Hypothalamus (tissue), 51 donors: ENCODE measurements around the gene HS3ST2.
A peak's percentile ranks its signal among the peaks of the same experiment; 100 is the strongest.
"Not testable (repeated sequence)": the region's sequence is repeated elsewhere in the genome, so short reads cannot be mapped to it uniquely, and the experiment has no call there.

Experiments used
- DNase-seq, 51 donors: peaks; one replicate each; lab custom pipeline; 2025; lab: John Stamatoyannopoulos, UW

Gene HS3ST2

GRCh38 chr16:22810226-22810625, 3.7 kb upstream of the HS3ST2 start:
- DNase-seq, result no peak

GRCh38 chr16:22813223-22813947, 577 bp upstream of the HS3ST2 start:
- peak in 17 of 51 donors; percentile 1 to 78 (median 20) for DNase-seq

- no peak for DNase-seq
Observed at GRCh38 chr16:22814711-22815105, 746 bp downstream of the HS3ST2 start.

- no peak for DNase-seq
Observed at GRCh38 chr16:22815863-22816262, 1.9 kb downstream of the HS3ST2 start.

- peak in 1 of 51 donors; percentile 12 for DNase-seq
Observed at GRCh38 chr16:22816475-22816874, 2.5 kb downstream of the HS3ST2 start.

GRCh38 chr16:22818736-22819135, 4.8 kb downstream of the HS3ST2 start:
- DNase-seq, result not testable (repeated sequence)

- DNase-seq, result no peak
Observed at GRCh38 chr16:22838681-22839080, 24.7 kb downstream of the HS3ST2 start.

GRCh38 chr16:22842031-22842430, 28.1 kb downstream of the HS3ST2 start:
- not testable (repeated sequence) for DNase-seq

GRCh38 chr16:22843122-22843521, 29.2 kb downstream of the HS3ST2 start:
- DNase-seq, result no peak

GRCh38 chr16:22843856-22844255, 29.9 kb downstream of the HS3ST2 start:
- no peak for DNase-seq

- DNase-seq, result no peak
Observed at GRCh38 chr16:22844416-22844815, 30.5 kb downstream of the HS3ST2 start.

- no peak for DNase-seq
Observed at GRCh38 chr16:22847100-22847499, 33.1 kb downstream of the HS3ST2 start.

- DNase-seq, result no peak
Observed at GRCh38 chr16:22847690-22848089, 33.7 kb downstream of the HS3ST2 start.

GRCh38 chr16:22848451-22848850, 34.5 kb downstream of the HS3ST2 start:
- peak in 1 of 51 donors; percentile 26 for DNase-seq

GRCh38 chr16:22849517-22849916, 35.6 kb downstream of the HS3ST2 start:
- no peak for DNase-seq

- DNase-seq, result no peak
Observed at GRCh38 chr16:22855231-22855630, 41.3 kb downstream of the HS3ST2 start.

- no peak for DNase-seq
Observed at GRCh38 chr16:22857296-22858025, 43.5 kb downstream of the HS3ST2 start.

GRCh38 chr16:22859925-22860324, 46.0 kb downstream of the HS3ST2 start:
- no peak for DNase-seq

GRCh38 chr16:22861580-22861979, 47.6 kb downstream of the HS3ST2 start:
- DNase-seq, result no peak

GRCh38 chr16:22862046-22862445, 48.1 kb downstream of the HS3ST2 start:
- no peak for DNase-seq

GRCh38 chr16:22864375-22864774, 50.4 kb downstream of the HS3ST2 start:
- DNase-seq, result no peak

GRCh38 chr16:22868593-22869224, 54.7 kb downstream of the HS3ST2 start:
- no peak for DNase-seq
